GM12874 (cell line): ENCODE data around the gene COMP.

Experiments
- CTCF ChIP-seq: IDR thresholded peaks from 2 replicates; pipeline ENCODE4 v1.5.1; 2011; ENCODE audit warnings: low read depth, mild to moderate bottlenecking, control low read depth, low read length, moderate library complexity; ENCODE audit not compliant: insufficient read depth

COMP gene

GRCh38 chr19:18809149-18809868 is 18.2 kb upstream of the COMP start:
- TF ChIP-seq CTCF, result no peak

- no peak for TF ChIP-seq CTCF
Observed at GRCh38 chr19:18807861-18808331, 16.8 kb upstream of the COMP start.

GRCh38 chr19:18804643-18805042 is 13.5 kb upstream of the COMP start:
- TF ChIP-seq CTCF, result no peak

GRCh38 chr19:18804139-18804601 is 13.1 kb upstream of the COMP start:
- TF ChIP-seq CTCF, result no peak

- TF ChIP-seq CTCF, result no peak
Observed at GRCh38 chr19:18803550-18804138, 12.5 kb upstream of the COMP start.

GRCh38 chr19:18802354-18802753 is 11.2 kb upstream of the COMP start:
- no peak for TF ChIP-seq CTCF

GRCh38 chr19:18800636-18801035 is 9.5 kb upstream of the COMP start:
- no peak for TF ChIP-seq CTCF
